HG03175 (cell line): Measurements from ENCODE around the gene LPAR1.

Source experiments
- ATAC-seq: cut with Tn5 transposase; IDR thresholded peaks from one replicate; pipeline ENCODE4 v1.9.1; 2021; ENCODE audit warnings: mild to moderate bottlenecking, moderate library complexity; ENCODE audit not compliant: unreplicated experiment

LPAR1 gene

DNA sequence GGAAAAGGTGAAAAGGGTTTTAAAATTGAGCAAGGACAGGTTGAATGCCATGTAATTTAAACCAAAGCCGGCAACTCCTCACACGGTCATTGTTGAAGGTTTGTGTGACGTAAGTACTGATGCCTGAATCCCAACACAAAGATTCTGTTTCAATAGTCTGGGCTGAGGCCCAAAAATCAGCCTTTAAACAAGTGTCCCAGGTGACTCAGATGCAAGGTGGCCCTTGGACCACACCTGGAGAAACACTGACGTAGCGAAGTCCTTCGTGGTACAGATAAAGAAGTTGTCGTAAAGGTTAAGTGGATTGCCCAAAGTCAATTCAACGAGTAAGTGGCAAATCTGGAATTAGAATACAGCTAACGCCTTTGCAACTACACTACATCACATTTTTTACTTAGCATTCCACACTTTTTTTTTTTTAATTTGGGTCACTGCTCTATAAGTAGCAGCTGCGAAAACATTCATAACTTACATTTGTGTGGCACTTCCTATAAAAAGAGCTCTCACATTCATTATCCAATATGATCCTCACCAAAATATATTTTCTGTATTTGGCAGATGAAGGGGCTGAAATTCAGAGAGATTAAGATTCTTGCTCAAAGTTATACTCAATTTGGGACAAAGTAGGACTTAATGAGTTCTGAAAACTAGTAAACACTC lies 111.3 kb downstream of the LPAR1 start:
- ATAC-seq, result no peak

DNA sequence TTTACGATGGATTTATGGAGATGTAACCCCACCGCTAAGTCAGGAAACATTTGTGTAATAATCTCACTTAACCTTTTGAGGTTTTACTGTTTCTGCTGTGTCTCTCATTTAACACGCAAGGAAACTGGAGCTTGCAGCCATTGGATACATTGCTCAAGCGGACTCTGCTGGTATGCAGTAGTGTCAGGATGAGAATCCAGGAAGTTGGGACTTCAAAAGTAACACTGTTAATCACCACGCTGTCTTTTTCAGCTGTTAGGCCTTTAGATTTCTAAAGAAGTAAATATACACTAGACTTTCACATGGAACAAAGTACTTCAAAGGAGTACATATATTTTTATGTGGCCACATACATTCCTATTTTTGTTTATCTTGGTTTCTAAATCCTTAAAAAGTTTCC lies 114.7 kb downstream of the LPAR1 start:
- ATAC-seq, result no peak

DNA sequence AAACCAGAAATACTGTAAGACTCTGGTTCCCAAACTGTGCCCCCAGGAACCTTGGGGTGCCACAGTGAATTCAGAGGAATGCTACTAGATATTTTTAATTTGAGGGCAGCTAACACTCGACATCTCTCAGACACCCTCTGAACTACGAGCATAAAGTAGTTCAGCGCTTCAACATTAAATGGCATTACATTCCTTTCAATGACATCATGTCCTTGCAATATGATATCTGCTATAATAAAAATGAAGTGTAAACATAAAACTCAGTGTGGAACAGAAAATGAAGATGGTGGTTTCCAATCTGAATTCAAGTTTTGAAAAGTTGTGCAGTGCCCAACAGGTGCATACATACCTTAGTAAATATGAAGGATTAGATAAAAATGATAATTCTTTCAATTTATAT lies 116.1 kb downstream of the LPAR1 start:
- no peak for ATAC-seq

DNA sequence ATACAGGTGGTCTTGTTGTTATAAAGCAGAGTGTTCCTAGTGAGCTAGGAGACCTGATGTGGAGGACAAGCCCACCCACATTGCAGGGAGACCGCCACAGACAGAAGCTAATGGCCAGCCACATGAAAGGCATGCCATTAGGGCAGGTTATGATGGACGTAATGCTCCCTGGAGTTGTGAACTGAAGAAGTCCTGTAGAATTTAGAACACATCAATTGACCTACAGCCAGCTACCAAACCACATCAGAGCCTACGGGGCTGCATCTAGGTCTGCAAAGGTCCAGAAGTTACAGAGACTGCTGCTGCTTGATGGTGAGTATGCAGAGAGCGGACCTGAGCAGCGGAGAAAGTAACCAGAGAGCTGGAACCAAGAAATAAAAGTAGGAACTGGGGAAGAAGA lies 116.6 kb downstream of the LPAR1 start:
- no peak for ATAC-seq

DNA sequence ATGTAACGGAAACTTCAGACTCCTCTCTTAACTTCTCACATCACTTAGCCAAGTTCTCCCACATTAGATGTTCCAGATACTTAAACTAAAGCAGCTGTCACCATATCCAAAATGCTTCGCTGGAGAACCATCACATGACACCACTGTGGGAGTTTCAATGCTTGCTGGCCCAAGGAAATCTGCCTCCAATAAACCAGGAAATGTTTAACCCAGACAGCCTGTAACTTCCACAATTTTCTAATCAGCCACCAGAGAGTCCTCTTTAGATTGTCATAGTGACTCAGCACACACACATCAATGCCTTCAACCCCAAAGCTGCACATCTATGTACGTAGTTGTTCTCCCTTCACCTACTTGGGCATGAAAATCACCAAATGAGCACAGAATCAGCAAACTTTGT lies 118.7 kb downstream of the LPAR1 start:
- ATAC-seq, result no peak

DNA sequence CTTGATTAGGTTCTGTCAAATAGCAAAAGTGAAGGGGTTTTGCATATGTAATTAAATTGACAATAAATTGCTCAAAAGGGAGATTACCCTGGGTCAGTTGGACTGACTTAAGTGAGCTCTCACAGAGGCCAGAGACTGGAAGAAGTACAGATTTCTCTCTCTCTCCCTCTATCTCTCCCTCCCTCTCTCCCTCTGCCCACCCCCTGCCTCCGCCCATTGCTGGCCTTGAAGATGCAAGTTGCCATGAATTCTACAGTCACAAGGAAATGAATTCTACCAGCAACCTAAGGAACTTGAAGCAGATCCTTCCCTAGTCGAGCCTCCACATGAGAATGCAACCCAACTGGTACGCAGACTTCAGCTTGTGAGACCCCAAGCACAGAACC lies 119.2 kb downstream of the LPAR1 start:
- no peak for ATAC-seq

DNA sequence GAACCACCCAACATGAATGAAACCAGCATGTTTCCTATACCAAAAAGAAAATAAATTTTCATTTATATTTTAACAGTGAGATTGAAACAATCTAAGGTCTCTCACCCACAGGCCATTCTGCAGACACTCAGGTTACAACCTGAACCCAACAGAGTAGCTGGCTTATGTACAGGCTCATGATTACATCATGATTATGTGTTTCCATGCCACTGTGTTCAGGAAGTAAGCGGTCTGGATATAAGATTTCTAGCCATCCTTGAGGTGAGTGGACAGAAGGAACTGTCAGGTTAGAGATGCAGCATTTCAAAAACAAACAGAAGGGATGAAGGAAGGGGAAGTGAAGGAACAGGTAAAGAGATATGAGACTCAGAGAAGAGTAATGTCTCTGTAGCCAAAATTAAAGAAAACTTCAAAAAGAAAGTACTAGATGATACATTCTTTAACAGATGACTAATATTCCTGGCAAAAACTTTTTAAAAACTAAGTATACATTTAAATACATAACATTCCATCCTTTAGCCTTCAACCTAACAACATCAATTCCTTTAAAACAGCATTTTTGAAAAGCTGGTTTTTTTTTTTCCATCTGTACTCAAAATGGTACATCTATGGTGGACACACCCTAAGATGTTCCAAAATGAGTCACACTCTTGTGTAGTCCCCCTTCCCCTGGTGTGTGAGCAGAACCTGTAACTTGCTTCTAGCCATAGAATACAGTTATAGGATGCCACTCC lies 119.8 kb downstream of the LPAR1 start:
- no peak for ATAC-seq

DNA sequence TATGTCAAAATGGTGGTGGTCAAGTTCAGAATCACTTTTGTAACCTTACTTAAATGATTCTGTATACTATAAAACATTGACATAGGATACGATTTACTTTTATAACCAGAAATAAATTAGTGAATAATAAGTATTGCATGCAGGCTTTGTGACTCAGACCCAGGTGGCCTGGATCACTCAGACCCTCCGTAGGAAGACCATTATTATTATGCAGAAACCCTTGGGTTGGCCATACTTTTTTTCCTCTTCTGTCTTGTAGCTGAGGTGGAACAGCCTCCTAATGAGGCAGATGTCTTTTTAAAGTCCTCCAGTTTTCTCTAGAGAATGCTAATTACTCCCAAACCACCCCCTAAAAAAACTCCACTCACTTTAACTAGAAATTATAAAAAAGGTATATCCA lies 121.9 kb downstream of the LPAR1 start:
- ATAC-seq, result no peak

DNA sequence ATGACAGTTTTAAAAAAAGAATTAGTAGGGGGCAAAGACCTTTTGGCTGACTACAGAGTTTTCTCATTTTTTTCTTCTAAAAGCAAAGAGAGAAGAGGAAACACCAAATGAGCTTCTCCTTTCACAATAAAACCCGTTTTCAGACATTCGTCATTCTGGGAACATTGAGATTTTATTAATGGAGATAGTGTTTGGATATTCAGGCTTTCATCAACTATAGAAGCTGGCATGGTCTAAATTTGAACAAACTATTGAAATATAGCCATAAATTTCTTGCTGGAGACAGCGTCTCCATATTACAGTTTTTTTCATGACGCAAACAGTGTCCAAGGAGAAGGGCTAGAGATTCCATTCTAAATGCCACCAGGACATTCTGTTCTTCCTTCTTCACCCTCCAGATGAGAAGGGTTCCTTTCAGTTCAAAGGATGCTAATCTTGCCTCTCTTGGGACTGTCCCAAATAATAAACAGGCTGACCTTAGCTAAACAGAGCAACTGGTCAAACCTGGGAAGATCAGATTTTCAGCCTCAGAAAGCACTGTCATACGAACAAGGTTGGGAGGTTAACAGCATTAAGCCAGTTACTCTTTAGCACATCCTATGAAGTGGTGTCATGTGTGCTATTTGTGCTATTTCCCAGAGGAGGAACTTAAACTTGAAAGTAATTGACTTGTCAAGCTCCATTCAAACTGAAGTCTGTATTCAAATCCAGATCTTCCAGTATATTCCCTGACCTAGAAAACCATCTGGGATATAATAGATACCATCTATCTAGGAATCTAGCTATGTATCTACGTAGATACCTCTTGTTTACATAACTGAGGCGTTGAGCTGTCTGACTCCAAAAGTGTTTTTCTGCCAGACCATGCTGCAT lies 125.6 kb downstream of the LPAR1 start:
- ATAC-seq, result no peak

DNA sequence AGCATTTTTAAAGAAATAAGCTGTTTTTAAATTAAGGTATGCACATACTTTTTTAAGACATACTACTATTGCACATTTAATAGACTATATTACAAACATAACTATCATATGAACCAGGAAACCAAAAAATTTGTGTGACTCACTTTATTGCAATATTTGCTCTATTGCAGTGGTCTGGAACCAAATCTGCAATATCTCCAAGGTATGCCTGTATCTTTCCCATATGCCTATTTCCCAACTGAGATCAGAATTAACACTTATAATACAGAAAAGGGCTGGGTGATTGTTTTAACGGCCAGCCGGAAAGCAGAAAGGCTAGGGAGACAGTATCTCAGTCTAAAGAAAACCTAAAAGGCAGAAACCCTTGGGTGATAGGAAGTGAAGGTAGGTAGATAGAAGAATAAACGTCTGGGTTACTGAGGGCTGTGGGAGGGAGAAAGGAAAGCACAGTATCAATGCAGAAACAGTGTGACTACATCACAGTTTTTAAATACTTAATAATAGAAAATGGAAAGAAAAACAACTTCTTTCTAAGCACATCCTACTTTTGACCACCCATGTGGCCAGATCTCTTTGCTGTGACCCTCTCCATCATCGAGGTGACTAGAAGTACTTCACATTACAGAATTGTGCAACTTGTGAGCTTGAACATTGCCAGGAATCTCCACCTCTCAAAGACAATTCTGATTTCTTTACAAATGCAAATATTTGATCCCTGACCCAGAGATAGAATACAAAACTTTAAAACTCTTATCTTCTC lies 126.4 kb downstream of the LPAR1 start:
- no peak for ATAC-seq

DNA sequence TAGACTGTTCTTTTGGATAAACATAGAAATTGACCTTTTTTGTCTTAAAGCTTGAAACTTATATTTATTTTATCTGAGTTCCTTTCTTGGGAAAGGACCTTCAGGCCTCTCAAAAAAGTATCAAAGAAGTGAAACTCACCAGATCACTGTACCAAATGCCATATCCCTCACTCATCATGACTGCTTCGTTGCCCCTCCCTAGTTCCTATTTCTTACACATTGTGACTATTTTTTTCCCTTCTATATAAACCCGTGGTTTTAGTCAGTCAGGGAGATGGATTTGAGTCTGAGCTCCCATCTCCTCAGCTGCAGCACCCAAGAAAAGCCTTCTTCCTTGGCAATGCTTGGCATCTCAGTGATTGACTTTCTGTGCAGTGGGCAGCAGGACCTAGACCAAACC lies 129.4 kb downstream of the LPAR1 start:
- ATAC-seq, result no peak

DNA sequence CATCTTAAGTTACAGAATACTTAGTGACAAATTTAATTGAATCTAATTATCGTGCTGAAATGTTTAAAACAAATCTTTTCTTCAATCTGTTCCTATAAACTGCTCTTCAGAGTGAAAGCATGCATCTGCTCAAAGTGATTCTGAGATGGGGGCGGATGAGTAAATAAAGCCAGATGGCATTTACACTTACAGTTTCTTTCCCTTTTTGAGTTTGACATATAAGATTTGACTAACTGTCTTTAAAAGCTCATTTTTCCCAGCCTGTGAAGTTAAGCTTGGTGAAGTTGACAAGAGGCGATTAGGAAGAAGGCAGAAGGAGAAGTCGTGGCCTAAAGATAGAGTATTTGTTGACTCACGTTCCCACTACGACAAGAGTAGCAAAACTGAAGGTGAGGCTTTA lies 137.4 kb downstream of the LPAR1 start:
- ATAC-seq, result no peak

DNA sequence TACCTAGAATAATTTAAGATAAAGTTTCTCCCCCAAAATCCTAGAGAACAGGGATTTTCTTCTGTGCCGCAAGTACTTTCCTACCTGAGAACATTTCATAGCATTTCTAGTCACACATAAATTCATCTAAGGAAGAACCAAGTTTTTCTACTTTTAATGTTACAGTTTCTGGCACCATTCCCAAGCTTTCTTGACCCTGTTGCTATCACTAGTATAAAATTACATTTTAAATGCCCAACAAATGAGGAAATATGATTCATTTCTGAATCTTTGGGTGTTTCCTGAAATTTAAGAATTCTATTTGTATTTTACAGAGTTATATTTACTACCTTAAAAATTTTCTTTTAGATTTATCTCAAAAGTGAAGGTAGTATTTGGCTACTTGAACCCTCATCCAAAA lies 137.8 kb downstream of the LPAR1 start:
- ATAC-seq, result no peak

DNA sequence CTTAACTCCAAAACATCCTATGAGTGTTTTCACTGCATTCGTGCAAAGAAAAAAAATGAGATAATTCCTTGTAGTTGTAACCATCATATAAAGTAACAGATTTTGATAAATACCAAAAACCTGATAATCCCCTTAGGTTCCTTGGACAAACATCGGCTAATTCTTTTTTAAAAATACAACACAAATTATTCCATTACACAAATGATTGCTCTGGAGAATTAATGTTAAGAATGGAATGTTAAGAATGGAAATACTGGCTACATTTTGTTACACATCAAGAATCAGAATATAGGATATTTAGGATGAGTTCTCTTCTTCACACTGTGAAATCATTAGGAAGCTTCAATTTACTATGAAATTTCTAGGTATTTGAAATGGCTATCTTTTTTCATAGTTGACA lies 139.4 kb downstream of the LPAR1 start:
- ATAC-seq, result no peak

DNA sequence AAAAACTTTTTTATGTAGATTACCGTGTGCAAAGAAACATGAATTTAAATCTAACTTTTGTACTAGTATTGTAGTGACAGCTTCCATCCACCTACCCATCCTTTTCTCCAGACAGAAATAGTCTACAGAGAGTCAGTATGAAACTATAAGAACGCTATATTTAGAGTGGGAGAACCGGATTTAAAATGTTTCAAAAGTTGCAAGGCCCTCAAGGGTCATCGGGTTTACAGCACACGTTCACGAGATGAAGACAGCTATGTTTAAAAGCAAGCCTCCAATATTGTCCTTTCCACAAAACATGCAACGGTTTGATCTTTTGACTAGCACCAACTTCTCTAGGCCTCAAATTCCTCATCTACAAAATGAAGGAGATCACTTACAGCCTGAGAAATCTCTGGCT lies 139.9 kb downstream of the LPAR1 start:
- ATAC-seq, result no peak

DNA sequence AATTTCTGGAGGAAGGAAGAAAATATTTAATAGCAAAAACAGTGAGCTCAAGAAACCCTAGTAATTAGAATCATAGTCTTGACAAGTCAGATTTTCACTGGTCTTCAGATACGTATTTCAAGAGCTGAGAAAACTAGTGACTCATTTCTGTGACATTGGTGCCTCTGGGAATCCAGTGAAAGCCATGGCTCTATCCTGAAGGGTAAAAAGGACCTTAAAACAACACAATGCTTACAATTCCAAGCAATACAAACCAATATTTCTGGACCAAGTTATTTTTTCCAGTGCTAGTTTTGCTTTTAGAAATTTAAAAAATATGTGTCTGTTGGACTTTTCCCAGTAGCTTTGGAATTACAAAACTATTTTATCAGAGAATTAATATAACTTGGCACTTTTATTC lies 140.3 kb downstream of the LPAR1 start:
- ATAC-seq, result no peak

DNA sequence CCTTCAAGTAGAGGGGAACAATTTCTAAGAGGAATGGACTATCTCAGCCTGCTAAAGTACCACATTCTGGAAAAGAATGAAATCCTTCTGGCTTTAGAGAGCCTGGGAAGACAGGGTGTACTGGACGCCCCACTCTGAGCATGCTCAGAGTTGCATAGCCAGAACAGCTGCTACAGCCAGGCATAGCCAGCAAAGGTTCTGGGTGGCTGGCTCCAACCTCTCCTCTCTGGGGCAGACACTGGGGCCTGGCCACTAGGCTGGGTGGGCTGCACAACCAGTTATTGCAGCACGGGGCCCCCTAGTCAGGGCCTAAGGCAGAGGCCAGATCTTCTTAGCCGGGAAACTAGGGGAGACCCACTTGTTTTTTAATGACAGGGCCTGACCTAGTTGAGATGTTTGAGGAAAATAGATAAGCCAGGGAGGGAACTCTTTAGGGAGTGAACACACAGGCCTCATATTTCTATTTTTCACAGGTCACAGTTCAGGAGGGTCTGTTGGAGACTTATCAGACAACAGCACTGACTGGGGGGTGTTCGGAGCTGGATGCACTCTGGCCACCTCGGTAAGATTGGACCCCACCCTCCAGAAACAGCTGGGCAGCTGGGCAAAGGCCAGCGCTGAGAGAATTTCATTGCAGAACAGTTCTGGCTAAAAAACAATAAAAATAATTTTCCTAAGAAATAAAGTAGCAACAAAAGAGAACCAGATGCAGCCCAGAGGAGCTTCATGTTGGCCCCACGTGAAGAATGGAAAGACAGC lies 142.9 kb downstream of the LPAR1 start:
- no peak for ATAC-seq

DNA sequence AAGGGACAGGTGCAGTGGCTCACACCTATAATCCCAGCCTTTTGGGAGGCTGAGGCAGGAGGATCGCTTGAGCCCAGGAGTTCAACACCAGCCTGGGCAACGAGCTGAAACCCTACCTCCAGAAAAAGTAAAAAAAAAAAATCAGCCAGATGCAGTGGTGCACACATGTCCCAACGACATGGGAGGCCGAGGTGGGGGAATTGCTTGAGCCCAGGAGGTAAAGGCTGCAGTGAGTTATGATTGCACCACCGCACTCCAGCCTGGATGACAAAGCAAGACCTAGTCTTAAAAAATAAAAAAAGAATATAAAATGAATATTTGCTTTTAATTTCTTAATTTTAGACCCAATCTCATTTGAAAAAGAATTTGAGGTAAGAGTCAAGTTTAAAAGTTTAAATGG lies 143.5 kb downstream of the LPAR1 start:
- no peak for ATAC-seq

DNA sequence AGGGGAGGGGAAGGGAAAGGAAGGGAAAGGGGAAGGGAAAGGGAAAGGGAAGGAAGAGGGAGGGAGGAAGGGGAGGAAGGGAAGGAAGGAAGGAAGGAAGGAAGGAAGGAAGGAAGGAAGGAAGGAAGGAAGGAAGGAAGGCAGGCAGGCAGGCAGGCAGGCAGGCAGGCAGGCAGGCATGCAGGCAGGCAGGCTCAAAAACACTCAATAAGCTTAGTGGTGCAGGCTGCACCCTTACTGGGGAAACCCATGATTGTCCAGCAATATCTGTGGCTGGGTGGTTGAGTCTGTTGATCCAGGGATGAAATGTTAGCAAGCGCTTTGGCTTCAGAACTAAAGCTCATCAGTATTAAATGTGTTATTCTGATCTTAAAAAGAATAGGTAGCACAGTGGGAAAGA lies 145.6 kb downstream of the LPAR1 start:
- ATAC-seq, result no peak

DNA sequence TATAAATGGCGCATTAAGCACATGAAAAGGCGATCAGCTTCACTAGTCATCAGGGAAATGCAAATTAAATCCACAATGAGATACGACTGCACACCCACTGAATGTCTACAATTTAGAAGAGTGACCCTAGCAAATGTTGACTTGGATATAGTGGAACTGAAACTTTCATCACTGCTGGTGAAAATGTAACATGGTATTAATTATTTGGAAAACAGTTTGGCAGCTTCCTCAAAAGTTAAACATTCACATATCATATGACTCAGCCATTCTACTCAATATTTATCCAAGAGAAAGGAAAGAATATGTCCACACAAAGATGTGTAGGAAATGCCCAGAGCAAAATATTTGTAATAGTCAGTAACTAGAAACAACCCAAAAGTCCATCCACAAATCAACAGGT lies 146.5 kb downstream of the LPAR1 start:
- ATAC-seq, result no peak

DNA sequence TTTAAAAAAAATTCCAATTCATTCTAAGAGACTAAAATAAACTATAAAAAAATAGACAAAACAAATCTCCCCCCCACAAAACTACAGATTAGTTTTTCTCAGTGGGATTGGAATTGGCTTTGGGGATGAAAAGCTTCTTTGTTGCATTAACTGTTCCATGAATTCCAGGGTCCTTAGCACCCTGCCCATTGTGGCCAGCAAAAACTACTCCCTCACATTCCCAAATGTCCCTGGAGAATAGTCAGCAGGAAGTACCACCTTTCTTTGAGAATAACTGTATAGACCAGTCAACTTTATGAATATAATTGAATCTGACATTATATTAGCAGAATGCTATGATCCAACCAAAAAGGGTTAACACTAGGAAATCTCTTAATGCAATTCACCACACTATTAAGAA lies 147.9 kb downstream of the LPAR1 start:
- no peak for ATAC-seq
